ENCODE results near the gene TXNDC2. TPM values are rescaled to one million over a fixed set of nuclear protein-coding genes. Genes with fewer than 3 reads are reported as not detected.

TXNDC2 gene
- total RNA-seq, 1 donor from 2014 or later, result 0.07 TPM

GRCh38 chr18:9931678-9932077 is 45.9 kb downstream of the TXNDC2 start:
- TF ChIP-seq, protein P1, sequence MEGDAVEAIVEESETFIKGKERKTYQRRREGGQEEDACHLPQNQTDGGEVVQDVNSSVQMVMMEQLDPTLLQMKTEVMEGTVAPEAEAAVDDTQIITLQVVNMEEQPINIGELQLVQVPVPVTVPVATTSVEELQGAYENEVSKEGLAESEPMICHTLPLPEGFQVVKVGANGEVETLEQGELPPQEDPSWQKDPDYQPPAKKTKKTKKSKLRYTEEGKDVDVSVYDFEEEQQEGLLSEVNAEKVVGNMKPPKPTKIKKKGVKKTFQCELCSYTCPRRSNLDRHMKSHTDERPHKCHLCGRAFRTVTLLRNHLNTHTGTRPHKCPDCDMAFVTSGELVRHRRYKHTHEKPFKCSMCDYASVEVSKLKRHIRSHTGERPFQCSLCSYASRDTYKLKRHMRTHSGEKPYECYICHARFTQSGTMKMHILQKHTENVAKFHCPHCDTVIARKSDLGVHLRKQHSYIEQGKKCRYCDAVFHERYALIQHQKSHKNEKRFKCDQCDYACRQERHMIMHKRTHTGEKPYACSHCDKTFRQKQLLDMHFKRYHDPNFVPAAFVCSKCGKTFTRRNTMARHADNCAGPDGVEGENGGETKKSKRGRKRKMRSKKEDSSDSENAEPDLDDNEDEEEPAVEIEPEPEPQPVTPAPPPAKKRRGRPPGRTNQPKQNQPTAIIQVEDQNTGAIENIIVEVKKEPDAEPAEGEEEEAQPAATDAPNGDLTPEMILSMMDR (IDR thresholded peaks at IDR 0.05; ENCODE audit: insufficient read depth, low read depth, low read length), result no peak
- TF ChIP-seq EZH2 (IDR thresholded peaks at IDR 0.05; ENCODE audit: insufficient read depth, low read length), result no peak
- DNase-seq (ENCODE audit: low read depth), result no peak
- no peak overlapping the region for H3K4me2 ChIP-seq (ENCODE audit: low read length)
- peaks cover 15% of the 10 kb centered on the region for H3K36me3 ChIP-seq (ENCODE audit: insufficient read depth, low read length)
- H3K36me3 Mint-ChIP-seq (ENCODE audit: low read depth, unreplicated experiment), result peaks cover 13% of the 10 kb centered on the region
- no peaks in the 10 kb centered on the region for H3K9me3 Mint-ChIP-seq (ENCODE audit: unreplicated experiment)
- peaks cover 34% of the 10 kb centered on the region for H3K4me1 Mint-ChIP-seq (ENCODE audit: low read depth, unreplicated experiment)
- no peak overlapping the region for H3K4me3 ChIP-seq (ENCODE audit: insufficient read depth, low read depth, low read length)
- no peak overlapping the region for H3K9ac ChIP-seq (ENCODE audit: low read length)
- H3K79me2 ChIP-seq (ENCODE audit: insufficient read depth, low read length), result peaks cover 98% of the 10 kb centered on the region
- H3K4me1 ChIP-seq (ENCODE audit: insufficient read depth, low read length), result no peaks in the 10 kb centered on the region
- H3K27me3 Mint-ChIP-seq (ENCODE audit: low read depth, unreplicated experiment), result no peaks in the 10 kb centered on the region
- no peaks in the 10 kb centered on the region for H3K9me3 ChIP-seq (ENCODE audit: insufficient read depth, low read depth, low read length)
- no peaks in the 10 kb centered on the region for H3K27me3 ChIP-seq (ENCODE audit: insufficient read depth, low read length)
- no peak for FAIRE-seq
- no peak overlapping the region for H2AFZ ChIP-seq (ENCODE audit: low read depth, low read length)
- H3K27ac ChIP-seq (ENCODE audit: low read depth, low read length), result no peak overlapping the region
- H4K20me1 ChIP-seq (ENCODE audit: insufficient read depth, low read length), result peaks cover 77% of the 10 kb centered on the region
- H3K4me3 Mint-ChIP-seq (ENCODE audit: unreplicated experiment), result no peak overlapping the region
- peak overlapping the region; percentile 75 for H3K27ac Mint-ChIP-seq (ENCODE audit: unreplicated experiment)

DNA sequence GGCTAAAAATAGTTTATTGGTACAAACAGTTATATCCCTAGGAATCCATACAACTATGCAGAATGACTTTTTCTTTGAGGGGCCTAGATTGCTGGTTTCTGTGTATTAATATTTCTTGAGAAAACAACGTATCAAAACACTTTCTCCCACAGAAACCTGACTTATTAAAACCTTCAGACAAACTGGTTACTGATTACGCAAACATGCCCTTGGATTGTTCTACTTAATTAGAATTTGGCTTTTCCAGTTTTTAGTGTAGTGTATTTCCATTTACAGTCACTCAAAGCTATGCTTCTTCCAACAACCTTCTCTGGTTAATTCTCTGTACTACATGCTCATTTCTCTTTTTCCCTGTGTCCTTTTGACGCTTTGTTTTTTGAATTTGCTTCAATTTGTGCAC is 48.1 kb downstream of the TXNDC2 start:
- H3K9me3 ChIP-seq (ENCODE audit: insufficient read depth, low read depth, low read length), result no peaks in the 10 kb centered on the region
- Mint-ChIP-seq H3K4me1 (ENCODE audit: low read depth, unreplicated experiment) (peaks cover 19% of the 10 kb centered on the region), H3K9me3 (ENCODE audit: unreplicated experiment) (no peaks in the 10 kb centered on the region), H3K27me3 (ENCODE audit: low read depth, unreplicated experiment) (no peaks in the 10 kb centered on the region), H3K4me3 (ENCODE audit: unreplicated experiment) (no peak overlapping the region), H3K36me3 (ENCODE audit: low read depth, unreplicated experiment) (peaks cover 13% of the 10 kb centered on the region), H3K27ac (ENCODE audit: unreplicated experiment) (no peak overlapping the region)
- peaks cover 33% of the 10 kb centered on the region for H3K36me3 ChIP-seq (ENCODE audit: insufficient read depth, low read length)
- DNase-seq (ENCODE audit: low read depth) (no peak), FAIRE-seq (no peak)
- no peak for TF ChIP-seq EZH2 (IDR thresholded peaks at IDR 0.05; ENCODE audit: insufficient read depth, low read length)
- TF ChIP-seq, protein P1 (IDR thresholded peaks at IDR 0.05; ENCODE audit: insufficient read depth, low read depth, low read length), result no peak
- H4K20me1 ChIP-seq (ENCODE audit: insufficient read depth, low read length), result peaks cover 69% of the 10 kb centered on the region
- no peak overlapping the region for H3K9ac ChIP-seq (ENCODE audit: low read length)
- no peak overlapping the region for H2AFZ ChIP-seq (ENCODE audit: low read depth, low read length)
- no peak overlapping the region for H3K4me2 ChIP-seq (ENCODE audit: low read length)
- H3K4me1 ChIP-seq (ENCODE audit: insufficient read depth, low read length), result no peaks in the 10 kb centered on the region
- no peak overlapping the region for H3K27ac ChIP-seq (ENCODE audit: low read depth, low read length)
- H3K79me2 ChIP-seq (ENCODE audit: insufficient read depth, low read length), result peaks cover 98% of the 10 kb centered on the region
- H3K27me3 ChIP-seq (ENCODE audit: insufficient read depth, low read length), result no peaks in the 10 kb centered on the region
- no peak overlapping the region for H3K4me3 ChIP-seq (ENCODE audit: insufficient read depth, low read depth, low read length)

DNA sequence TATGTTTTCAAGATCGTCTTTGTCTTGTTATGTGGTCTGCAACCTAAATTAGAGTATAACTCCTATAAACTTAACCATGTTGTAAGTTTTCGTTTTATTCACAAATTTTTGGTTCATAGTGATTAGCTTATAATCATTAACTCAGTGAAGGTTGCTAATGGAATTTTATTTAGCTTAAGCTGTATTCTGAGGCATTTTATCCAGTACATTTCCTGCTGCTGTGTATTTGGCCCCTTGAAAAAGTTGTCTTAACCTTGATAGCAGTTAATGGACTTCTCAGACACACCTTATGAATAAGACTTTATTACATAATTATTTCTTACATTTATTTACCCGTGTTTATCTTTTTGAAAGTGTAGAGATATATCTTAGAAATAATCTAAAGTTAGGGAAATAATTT is 48.5 kb downstream of the TXNDC2 start:
- TF ChIP-seq, protein P1 (IDR thresholded peaks at IDR 0.05; ENCODE audit: insufficient read depth, low read depth, low read length), result no peak
- TF ChIP-seq EZH2 (IDR thresholded peaks at IDR 0.05; ENCODE audit: insufficient read depth, low read length), result no peak
- no peak overlapping the region for H3K4me3 ChIP-seq (ENCODE audit: insufficient read depth, low read depth, low read length)
- peak; percentile 26 for FAIRE-seq
- H3K9me3 ChIP-seq (ENCODE audit: insufficient read depth, low read depth, low read length), result no peaks in the 10 kb centered on the region
- H3K36me3 Mint-ChIP-seq (ENCODE audit: low read depth, unreplicated experiment), result peaks cover 13% of the 10 kb centered on the region
- H3K9me3 Mint-ChIP-seq (ENCODE audit: unreplicated experiment), result no peaks in the 10 kb centered on the region
- no peak overlapping the region for H3K27ac Mint-ChIP-seq (ENCODE audit: unreplicated experiment)
- peaks cover 15% of the 10 kb centered on the region for H3K4me1 Mint-ChIP-seq (ENCODE audit: low read depth, unreplicated experiment)
- H3K4me1 ChIP-seq (ENCODE audit: insufficient read depth, low read length), result no peaks in the 10 kb centered on the region
- H3K79me2 ChIP-seq (ENCODE audit: insufficient read depth, low read length), result peaks cover 98% of the 10 kb centered on the region
- DNase-seq (ENCODE audit: low read depth), result no peak
- H3K4me3 Mint-ChIP-seq (ENCODE audit: unreplicated experiment), result no peak overlapping the region
- no peak overlapping the region for H3K9ac ChIP-seq (ENCODE audit: low read length)
- H4K20me1 ChIP-seq (ENCODE audit: insufficient read depth, low read length), result peaks cover 68% of the 10 kb centered on the region
- H3K36me3 ChIP-seq (ENCODE audit: insufficient read depth, low read length), result peaks cover 33% of the 10 kb centered on the region
- H3K4me2 ChIP-seq (ENCODE audit: low read length), result no peak overlapping the region
- H3K27me3 Mint-ChIP-seq (ENCODE audit: low read depth, unreplicated experiment), result no peaks in the 10 kb centered on the region
- H3K27ac ChIP-seq (ENCODE audit: low read depth, low read length), result no peak overlapping the region
- no peak overlapping the region for H2AFZ ChIP-seq (ENCODE audit: low read depth, low read length)
- no peaks in the 10 kb centered on the region for H3K27me3 ChIP-seq (ENCODE audit: insufficient read depth, low read length)

Measured in astrocyte (in vitro differentiated cells and primary cell).